GM12874 (cell line): ENCODE measurements around the gene ZNF385A.

Source experiments
- TF ChIP-seq, protein P1 (sequence below): IDR thresholded peaks from 2 replicates; pipeline ENCODE4 v1.5.1; 2011; ENCODE audit warnings: low read depth, mild to moderate bottlenecking, control low read depth, low read length, moderate library complexity; ENCODE audit not compliant: insufficient read depth

The ZNF385A gene

DNA sequence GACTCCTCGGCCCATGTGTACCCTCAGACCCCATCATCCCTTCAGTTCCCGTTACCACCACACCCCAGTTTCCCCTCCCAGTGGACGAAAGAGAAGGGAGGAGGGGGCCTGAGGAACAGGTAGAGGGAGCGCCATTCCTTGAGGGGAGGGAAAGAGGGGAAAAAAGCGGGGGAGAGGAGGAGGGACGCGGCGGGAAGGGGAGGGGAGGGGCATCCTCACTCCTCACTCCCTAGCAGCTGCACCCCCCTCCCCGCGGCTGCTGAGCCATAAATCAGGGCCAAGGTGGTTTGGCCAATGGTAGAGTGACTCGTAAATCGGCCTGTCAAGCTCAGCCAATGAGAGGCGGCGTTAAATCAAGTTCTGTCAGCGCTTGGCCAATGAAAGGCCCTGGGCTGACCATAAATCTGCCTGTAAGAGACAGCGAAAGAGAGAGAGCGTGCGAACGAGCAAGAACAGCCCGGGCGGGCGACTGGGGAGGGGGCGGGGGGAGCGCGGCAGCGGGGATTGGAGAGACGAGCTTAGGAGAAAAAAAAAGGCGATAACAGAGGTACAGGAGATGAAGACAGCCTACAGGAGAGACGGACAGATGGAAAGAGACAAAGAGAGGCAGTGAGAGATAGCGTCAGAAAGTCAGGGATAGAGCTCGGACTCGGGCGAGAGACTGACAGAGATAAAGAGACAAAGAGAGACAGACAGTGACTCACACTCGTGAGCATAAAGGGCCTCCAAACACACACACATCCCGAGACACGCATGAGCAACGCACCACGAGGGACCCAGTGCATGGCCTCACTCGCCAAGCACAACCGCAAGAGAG lies 25.4 kb downstream of the ZNF385A start:
- TF ChIP-seq, protein P1, sequence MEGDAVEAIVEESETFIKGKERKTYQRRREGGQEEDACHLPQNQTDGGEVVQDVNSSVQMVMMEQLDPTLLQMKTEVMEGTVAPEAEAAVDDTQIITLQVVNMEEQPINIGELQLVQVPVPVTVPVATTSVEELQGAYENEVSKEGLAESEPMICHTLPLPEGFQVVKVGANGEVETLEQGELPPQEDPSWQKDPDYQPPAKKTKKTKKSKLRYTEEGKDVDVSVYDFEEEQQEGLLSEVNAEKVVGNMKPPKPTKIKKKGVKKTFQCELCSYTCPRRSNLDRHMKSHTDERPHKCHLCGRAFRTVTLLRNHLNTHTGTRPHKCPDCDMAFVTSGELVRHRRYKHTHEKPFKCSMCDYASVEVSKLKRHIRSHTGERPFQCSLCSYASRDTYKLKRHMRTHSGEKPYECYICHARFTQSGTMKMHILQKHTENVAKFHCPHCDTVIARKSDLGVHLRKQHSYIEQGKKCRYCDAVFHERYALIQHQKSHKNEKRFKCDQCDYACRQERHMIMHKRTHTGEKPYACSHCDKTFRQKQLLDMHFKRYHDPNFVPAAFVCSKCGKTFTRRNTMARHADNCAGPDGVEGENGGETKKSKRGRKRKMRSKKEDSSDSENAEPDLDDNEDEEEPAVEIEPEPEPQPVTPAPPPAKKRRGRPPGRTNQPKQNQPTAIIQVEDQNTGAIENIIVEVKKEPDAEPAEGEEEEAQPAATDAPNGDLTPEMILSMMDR, result no peak

DNA sequence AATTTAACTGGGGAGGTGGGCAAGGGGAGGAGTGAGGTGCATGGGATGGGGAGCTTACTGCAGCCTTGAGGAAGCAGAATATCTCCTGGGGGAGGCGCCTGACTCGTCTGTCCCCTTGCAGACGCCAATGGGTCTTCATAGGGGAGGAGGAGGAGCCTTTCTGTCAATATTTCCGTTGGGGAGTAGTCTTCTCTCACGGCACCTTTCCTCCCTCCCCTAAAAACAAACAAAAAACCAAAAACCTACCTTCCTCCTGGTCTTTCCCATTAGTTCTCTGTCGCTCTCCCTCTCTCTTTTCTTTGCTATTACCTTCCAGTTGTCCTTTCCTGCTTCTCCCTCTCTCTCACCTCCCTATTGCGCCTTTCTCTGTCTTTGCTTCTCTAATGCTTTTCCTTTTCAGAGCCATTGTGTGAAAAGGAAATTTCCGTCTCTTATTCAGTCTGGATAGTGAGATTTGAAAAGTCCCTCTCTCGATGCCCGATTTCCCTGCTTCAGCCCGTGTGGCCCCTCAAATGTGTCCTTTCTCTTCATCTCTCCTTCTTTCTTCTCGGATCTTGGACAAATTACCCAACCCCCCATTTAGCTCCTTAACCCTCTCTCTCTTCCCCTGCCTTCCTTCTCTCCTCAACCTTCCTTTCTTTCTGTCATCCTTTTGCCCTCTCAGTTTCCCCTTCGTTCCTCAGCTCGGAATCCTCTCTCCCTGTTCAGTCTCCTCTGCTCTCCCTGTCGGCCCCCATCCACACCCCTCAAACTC lies 26.2 kb downstream of the ZNF385A start:
- TF ChIP-seq, protein P1, result no peak

DNA sequence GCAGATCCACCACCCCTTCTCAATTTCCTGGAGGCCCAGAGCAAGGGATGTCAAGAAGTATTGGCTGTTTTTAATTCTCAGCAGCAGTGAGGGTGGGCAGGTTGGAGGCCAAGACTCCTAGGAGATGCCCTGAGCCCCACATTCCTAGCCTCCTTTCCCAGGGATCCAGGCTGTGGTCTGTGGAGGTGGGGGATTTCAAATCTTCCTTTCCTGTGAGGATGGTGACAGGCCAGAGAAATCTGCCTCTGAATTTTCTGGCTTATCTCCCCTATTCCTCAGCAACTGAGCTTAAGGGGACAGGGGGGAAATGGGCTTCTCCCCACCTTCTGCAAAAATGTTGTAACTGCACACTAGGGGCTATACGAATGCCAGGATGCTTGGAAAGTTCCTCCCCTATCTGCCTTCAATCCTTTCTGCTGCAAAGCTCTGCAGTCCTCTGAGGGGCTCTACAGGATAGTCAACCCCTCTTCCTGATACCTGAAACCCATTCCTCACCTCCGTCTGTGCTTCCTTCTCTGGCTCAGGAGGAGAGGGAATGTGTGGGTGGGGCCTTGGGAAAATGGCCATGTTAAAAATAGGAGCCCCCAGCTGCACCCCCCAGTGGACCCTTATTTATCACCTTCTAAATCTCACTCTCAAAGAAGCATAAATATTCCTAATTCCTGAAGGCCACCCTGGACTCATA lies 26.9 kb downstream of the ZNF385A start:
- TF ChIP-seq, protein P1, result no peak

DNA sequence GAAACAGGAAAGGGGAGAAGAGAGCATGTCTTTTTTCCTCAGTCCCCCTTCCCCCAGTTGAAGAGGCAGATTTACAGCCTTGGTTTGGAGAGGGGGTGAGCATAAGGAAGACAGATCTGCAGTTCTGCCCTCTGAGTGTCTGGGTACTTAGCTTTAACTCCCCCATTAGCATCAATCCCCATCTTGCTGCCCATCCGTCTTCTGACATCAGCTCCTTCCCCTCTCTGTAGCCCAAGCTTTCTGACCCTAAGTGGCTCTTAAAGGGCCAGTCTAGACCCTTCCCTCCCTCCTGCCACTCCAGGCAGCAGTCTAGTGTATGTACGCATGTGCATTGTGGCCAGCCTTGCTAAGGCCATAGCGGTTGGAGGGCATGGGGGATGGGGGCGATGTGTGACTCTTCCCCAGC lies 27.6 kb downstream of the ZNF385A start:
- TF ChIP-seq, protein P1, result no peak

DNA sequence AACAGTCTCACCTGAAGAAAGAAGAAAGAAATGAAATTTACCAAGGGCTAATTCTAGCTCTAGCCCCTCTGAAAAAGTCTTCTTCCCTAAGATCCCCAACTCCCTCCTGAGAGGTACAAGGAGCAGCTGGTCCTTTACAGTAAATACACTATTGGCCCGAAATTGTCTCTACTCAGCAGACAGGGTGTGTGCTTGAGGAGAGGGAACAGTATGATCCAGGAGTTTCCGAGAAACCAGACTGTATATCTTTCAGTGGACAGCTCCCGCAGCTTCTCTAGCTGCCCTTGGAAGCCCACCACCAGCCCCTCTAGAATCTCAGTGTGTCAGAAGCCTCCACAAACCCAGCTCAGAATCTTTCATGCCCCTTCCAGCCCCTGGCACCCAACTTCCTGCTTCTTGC lies 28.3 kb downstream of the ZNF385A start:
- TF ChIP-seq, protein P1, result no peak

DNA sequence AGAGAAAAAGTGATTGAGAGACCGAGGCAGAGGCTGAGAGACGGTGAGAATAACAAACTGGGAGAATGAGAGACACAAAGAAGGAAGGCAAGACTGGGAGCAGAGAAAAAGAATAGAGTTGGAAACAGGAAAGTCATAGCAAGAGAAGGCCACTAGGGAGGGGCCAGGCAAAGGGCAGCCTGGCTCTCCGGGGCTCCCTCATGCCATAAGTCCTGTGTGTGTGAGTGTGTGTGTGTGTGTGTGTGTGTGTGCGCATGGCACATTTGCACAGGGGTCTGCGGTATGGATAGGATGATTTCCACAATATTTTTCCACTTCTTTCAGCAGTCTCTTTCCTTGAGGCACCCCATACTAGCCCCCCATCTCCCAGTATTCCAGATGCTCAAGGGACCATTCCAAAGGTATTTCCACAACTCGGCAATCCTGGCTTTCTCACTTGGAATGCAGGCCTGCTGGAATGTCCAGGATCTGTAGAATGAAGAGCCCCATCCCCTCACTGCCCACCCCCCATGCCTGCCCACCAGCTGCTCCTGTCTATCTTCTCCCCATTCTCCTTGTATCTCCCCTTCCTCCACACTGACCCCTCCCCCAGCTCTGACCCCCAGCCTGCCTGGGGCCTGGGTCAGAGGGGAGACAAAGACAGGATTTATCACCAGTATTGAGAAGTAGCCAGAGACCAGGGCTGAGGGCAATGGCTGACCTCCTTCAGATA lies 29.3 kb downstream of the ZNF385A start:
- TF ChIP-seq, protein P1, result no peak
